ENCODE data around the gene G3BP2. TPM values are rescaled to one million over a fixed set of nuclear protein-coding genes. Genes with fewer than 3 reads are reported as not detected.
"Not testable (repeated sequence)": the region's sequence is repeated elsewhere in the genome, so short reads cannot be mapped to it uniquely, and the experiment has no call there.

The G3BP2 gene
- total and polyA plus RNA-seq, 10 of the 15 experiments (the other 5 are each of a cell fraction or from before 2014, with no cell fraction given): 22.2 to 176 (median 102) TPM

DNA sequence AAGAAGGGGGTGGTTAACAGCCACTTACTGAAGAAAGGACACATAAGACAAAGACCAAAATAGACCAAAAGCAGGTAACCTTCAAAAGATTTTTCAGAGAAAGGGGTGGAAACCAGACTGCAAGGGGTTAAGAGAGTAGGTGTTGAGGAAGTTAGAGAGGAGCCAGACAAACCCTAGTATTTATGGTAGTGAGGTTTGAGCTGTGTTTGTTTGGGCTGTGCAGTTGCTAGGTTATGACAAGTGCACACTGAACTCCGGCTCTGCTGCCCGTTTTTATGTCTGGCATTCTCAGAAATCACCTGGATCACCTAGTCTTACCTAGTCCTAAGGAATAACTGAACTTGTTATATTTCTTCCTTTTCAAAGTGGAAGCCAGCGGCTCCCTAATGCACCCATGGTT lies 22.9 kb upstream of the G3BP2 start:
- RAD21 ChIA-PET (ENCODE audit: unreplicated experiment): interaction anchor here (0.5 kb wide), 1 partner anchor 151 kb away, joined by 3 read pairs; no protein-coding TSS in a partner anchor
- CTCF ChIA-PET: interaction anchor here (1.1 kb wide), 1 partner anchor 43 kb away, joined by 6 read pairs; no protein-coding TSS in a partner anchor
- H3K4me3 ChIP-seq: no peak overlapping the region
- DNase-seq (ENCODE audit: low read depth, low spot score) (no peak), FAIRE-seq (no peak), ATAC-seq (no peak)
- H3K4me2 ChIP-seq (ENCODE audit: control insufficient read depth, insufficient read depth): peak overlapping the region; percentile 7; the same call in 1 of the 2 replicates
- no peaks in the 10 kb centered on the region for H3K9me3 ChIP-seq (replicated peaks; ENCODE audit: control insufficient read depth, insufficient read depth, low read length)
- SMC1A ChIA-PET (ENCODE audit: uncharacterized antibody, unreplicated experiment): interaction anchor here (1.0 to 2.1 kb wide), 3 partner anchors 22 to 30 kb away, joined by 3 to 5 read pairs (median 3); partner anchors contain the start of gene G3BP2
- H4K20me1 ChIP-seq (ENCODE audit: control insufficient read depth, insufficient read depth): no peaks in the 10 kb centered on the region
- no peaks in the 10 kb centered on the region for H3K36me3 ChIP-seq (ENCODE audit: control insufficient read depth in 2 of 2, insufficient read depth in 2 of 2, low read length in 1 of 2)
- no peak overlapping the region for H3K27ac ChIP-seq (ENCODE audit: control insufficient read depth, insufficient read depth)
- no TSS peak for BruUV-seq (replicated peaks)
- WGBS (ENCODE audit: insufficient coverage, insufficient replicate concordance, low lambda C conversion rate, missing lambda C conversion rate): 48% methylated on average over 3 of the region's 3 CpGs
- H3K27me3 ChIP-seq (replicated peaks in 1 of 2; ENCODE audit: control insufficient read depth in 2 of 2, insufficient read depth in 2 of 2, low read length in 1 of 2): no peaks in the 10 kb centered on the region
- H2AFZ ChIP-seq (ENCODE audit: control insufficient read depth, low read depth, low read length): no peak overlapping the region
- H3K4me1 ChIP-seq (ENCODE audit: control insufficient read depth, insufficient read depth, low read length): peaks cover 21% of the 10 kb centered on the region
- intact Hi-C loops (cut with micrococcal nuclease; ENCODE audit: unreplicated experiment): no loop called here
- TF ChIP-seq BRCA1 (IDR thresholded peaks at IDR 0.05; ENCODE audit: low read depth, low read length) (no peak), ESRRA (IDR thresholded peaks at IDR 0.05; ENCODE audit: low read length) (no peak), ASH2L (IDR thresholded peaks at IDR 0.05; ENCODE audit: borderline replicate concordance, low read depth) (no peak), TARDBP (IDR thresholded peaks at IDR 0.05; ENCODE audit: borderline replicate concordance) (no peak), NRF1 (conservative IDR thresholded peaks at IDR 0.05; ENCODE audit: low read depth, low read length) (no peak), CREB1 (IDR thresholded peaks at IDR 0.05; ENCODE audit: low read depth) (no peak), BMI1 (IDR thresholded peaks at IDR 0.05; ENCODE audit: borderline replicate concordance) (no peak), MTA2 (IDR thresholded peaks at IDR 0.05; ENCODE audit: low read depth) (peak; percentile 18; the same call in 1 of the 2 replicates), RAD21 (IDR thresholded peaks at IDR 0.05; ENCODE audit: insufficient read depth, low read depth, low read length) (no peak), SUPT20H (IDR thresholded peaks at IDR 0.05; ENCODE audit: borderline replicate concordance, control insufficient read depth, low read depth, low read length) (no peak), MEF2B (IDR thresholded peaks at IDR 0.05; ENCODE audit: partially characterized antibody, poor library complexity, severe bottlenecking) (no peak), ZNF217 (IDR thresholded peaks at IDR 0.05) (no peak)
- TF ChIP-seq, protein P1, sequence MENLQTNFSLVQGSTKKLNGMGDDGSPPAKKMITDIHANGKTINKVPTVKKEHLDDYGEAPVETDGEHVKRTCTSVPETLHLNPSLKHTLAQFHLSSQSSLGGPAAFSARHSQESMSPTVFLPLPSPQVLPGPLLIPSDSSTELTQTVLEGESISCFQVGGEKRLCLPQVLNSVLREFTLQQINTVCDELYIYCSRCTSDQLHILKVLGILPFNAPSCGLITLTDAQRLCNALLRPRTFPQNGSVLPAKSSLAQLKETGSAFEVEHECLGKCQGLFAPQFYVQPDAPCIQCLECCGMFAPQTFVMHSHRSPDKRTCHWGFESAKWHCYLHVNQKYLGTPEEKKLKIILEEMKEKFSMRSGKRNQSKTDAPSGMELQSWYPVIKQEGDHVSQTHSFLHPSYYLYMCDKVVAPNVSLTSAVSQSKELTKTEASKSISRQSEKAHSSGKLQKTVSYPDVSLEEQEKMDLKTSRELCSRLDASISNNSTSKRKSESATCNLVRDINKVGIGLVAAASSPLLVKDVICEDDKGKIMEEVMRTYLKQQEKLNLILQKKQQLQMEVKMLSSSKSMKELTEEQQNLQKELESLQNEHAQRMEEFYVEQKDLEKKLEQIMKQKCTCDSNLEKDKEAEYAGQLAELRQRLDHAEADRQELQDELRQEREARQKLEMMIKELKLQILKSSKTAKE (IDR thresholded peaks at IDR 0.05; ENCODE audit: low read depth, poor library complexity, severe bottlenecking): peak; percentile 43
- H3K79me2 ChIP-seq (ENCODE audit: control insufficient read depth, insufficient read depth, low read length): no peaks in the 10 kb centered on the region
- in situ Hi-C loops (cut with MboI): no loop called here
- H3K9ac ChIP-seq (ENCODE audit: control insufficient read depth, insufficient read depth, low read length): no peak overlapping the region
- POLR2A ChIA-PET: interaction anchor here (1.0 to 1.9 kb wide), 3 partner anchors 22 to 28 kb away, joined by 3 to 8 read pairs (median 3); partner anchors contain the start of genes G3BP2 and USO1

DNA sequence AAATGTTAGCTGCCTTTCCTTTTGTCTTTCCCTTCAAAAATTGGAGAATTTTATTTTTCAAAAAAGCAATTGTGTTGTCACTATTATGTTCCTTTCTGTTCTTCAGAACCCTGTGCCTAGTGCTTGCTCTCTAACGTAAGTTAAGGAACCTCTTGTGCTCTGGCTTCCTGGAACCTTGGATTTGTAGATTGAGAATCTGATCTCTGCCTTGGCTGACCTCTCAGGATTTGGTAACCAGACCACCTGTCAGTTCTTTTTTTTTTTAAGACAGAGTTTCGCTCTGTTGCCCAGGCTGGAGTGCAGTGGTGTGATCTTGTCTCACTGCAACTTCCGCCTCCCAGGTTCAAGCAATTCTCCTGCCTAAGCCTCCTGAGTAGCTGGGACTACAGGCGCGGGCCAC lies 18.9 kb upstream of the G3BP2 start:
- H3K4me3 ChIP-seq; intact Hi-C loops (cut with micrococcal nuclease; ENCODE audit: unreplicated experiment); BruUV-seq (replicated peaks); H3K27me3 ChIP-seq (replicated peaks in 1 of 2; ENCODE audit: control insufficient read depth in 2 of 2, insufficient read depth in 2 of 2, low read length in 1 of 2); H3K4me1 ChIP-seq (ENCODE audit: control insufficient read depth, insufficient read depth, low read length); H3K9ac ChIP-seq (ENCODE audit: control insufficient read depth, insufficient read depth, low read length); H3K9me3 ChIP-seq (replicated peaks; ENCODE audit: control insufficient read depth, insufficient read depth, low read length); H2AFZ ChIP-seq (ENCODE audit: control insufficient read depth, low read depth, low read length); H3K79me2 ChIP-seq (ENCODE audit: control insufficient read depth, insufficient read depth, low read length); FAIRE-seq; DNase-seq (ENCODE audit: low read depth, low spot score); H3K4me2 ChIP-seq (ENCODE audit: control insufficient read depth, insufficient read depth); ATAC-seq; RAD21 ChIA-PET (ENCODE audit: unreplicated experiment); H3K36me3 ChIP-seq (ENCODE audit: control insufficient read depth in 2 of 2, insufficient read depth in 2 of 2, low read length in 1 of 2); in situ Hi-C loops (cut with MboI); H3K27ac ChIP-seq (ENCODE audit: control insufficient read depth, insufficient read depth); H4K20me1 ChIP-seq (ENCODE audit: control insufficient read depth, insufficient read depth): not testable (repeated sequence)
- POLR2A ChIA-PET: interaction anchor here (0.8 kb wide), 1 partner anchor 32 kb away, joined by 3 read pairs; the partner anchor contains the start of gene USO1
- SMC1A ChIA-PET (ENCODE audit: uncharacterized antibody, unreplicated experiment): interaction anchor here (0.6 kb wide), 1 partner anchor 27 kb away, joined by 3 read pairs; no protein-coding TSS in a partner anchor
- 98% methylated on average over 5 of the region's 5 CpGs for WGBS (ENCODE audit: insufficient coverage, insufficient replicate concordance, low lambda C conversion rate, missing lambda C conversion rate)
- CTCF ChIA-PET: interaction anchor here (0.6 kb wide), 1 partner anchor 17 kb away, joined by 4 read pairs; no protein-coding TSS in a partner anchor
